Activated T-helper 2 cell treated with anti-CD3 and anti-CD28 coated beads, Interferon-gamma antibody, Interleukin-2, Interleukin-4, amounts not matched to agents 10 μg/mL and 5 μg/mL and 100 μg/mL, durations not matched to agents 14 hours and 24 hours and 36 hours (primary cell): ENCODE results near the gene C8G. TPM values are rescaled to one million over a fixed set of nuclear protein-coding genes. Genes with fewer than 3 reads are reported as not detected.
A peak's percentile ranks its signal among the peaks of the same experiment; 100 is the strongest.

ENCODE experiments used
- DNase-seq: peaks from one replicate; pipeline ENCODE4 v3.0.0; 2021; ENCODE audit warnings: low spot score
- H3K27ac Mint-ChIP-seq: one replicate; pipeline ENCODE4 v1.8.0; 2021; ENCODE audit warnings: mixed read lengths
- H3K27me3 Mint-ChIP-seq: one replicate; pipeline ENCODE4 v1.8.0; 2021; ENCODE audit warnings: low read depth, mixed read lengths
- H3K36me3 Mint-ChIP-seq: one replicate; pipeline ENCODE4 v1.8.0; 2021; ENCODE audit warnings: low read depth, mixed read lengths
- H3K4me1 Mint-ChIP-seq: one replicate; pipeline ENCODE4 v1.8.0; 2021; ENCODE audit warnings: low read depth, mixed read lengths
- H3K4me3 Mint-ChIP-seq: one replicate; pipeline ENCODE4 v1.8.0; 2021; ENCODE audit warnings: low read depth, mild to moderate bottlenecking, moderate library complexity, mixed read lengths
- H3K9me3 Mint-ChIP-seq: one replicate; pipeline ENCODE4 v1.8.0; 2021; ENCODE audit warnings: mixed read lengths
- intact Hi-C: fragments of 100-400 bp; cut with micrococcal nuclease; formaldehyde crosslinking; loops from one replicate; pipeline ENCODE4 v1.15.1; 2023
- total RNA-seq: library from RNA; stranded (reverse); gene quantifications from 2 replicates; pipeline ENCODE4 v1.2.3, GENCODE V29; 2022

The C8G gene
- total RNA-seq, 1 donor from 2014 or later = 0.89 TPM

DNA sequence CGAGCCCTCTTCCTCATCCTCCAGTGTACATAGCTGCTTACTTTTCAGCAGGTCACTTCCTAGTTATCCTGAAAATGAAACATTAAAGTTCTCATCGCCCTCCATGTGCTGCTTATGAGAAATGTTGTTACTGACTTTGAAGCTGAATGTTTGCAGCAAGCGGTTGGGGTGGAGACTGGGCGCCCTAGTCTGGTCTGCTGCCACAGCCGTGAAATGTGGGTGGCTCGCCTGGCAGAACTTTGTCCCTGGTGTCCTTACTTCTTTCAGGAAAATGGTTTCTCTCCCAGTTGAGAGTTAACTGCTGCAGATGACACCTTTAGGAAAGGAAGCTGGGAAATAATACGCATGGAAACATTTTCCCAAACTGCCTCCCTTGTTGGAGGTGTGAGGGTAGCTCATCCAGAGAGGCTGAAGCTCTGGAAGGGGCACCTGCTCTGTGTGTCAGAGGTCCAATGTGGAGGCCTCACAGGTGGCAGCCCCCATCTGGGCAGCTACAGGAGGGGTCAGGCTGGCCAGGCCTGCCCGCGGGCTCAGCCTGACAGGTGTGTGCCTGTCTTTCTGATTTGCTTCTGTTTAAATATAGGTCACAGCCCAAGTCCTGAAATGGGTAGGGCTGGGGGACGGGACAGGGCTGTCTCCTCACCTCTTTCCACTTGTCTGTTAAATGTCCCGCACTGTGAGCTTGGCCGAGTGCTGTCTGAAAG lies 34.7 kb upstream of the C8G start:
- Mint-ChIP-seq H3K36me3 (peaks cover 58% of the 10 kb centered on the region), H3K4me1 (peaks cover 6% of the 10 kb centered on the region), H3K9me3 (no peaks in the 10 kb centered on the region), H3K27me3 (no peaks in the 10 kb centered on the region), H3K4me3 (no peak overlapping the region), H3K27ac (no peak overlapping the region)
- no peak for DNase-seq
- intact Hi-C loops = no loop called here

DNA sequence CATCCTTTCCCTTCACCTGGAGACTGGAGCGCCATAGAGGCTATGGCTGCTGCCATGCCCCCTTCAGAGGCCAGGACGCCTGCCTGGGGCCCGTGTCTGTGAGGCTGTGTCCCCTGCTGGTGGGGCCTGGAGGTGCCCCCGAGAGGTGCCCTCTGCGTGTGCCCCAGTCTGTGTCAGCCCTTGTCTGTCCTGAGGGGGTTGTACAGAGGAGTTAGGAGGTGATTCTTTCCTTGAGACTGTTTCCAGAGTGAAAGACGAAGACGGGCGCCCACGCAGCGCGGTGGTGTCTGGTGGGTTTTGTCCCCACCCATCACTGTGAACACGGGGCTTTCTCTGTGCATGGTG lies 34.2 kb upstream of the C8G start:
- Mint-ChIP-seq H3K4me1 (peaks cover 4% of the 10 kb centered on the region), H3K36me3 (peaks cover 58% of the 10 kb centered on the region)

GRCh38 chr9:136913701-136914438 lies 31.2 kb upstream of the C8G start:
- Mint-ChIP-seq H3K27ac (no peak overlapping the region), H3K27me3 (no peaks in the 10 kb centered on the region), H3K36me3 (peaks cover 57% of the 10 kb centered on the region), H3K4me1 (peaks cover 3% of the 10 kb centered on the region), H3K9me3 (no peaks in the 10 kb centered on the region), H3K4me3 (no peak overlapping the region)
- DNase-seq = no peak
- intact Hi-C loops = no loop called here

More for the DNA sequence above, 34.2 kb upstream of the C8G start:
- no peak overlapping the region for H3K27ac Mint-ChIP-seq
- no peak for DNase-seq
- no peak overlapping the region for H3K4me3 Mint-ChIP-seq
- H3K9me3 Mint-ChIP-seq = no peaks in the 10 kb centered on the region
- no peaks in the 10 kb centered on the region for H3K27me3 Mint-ChIP-seq
- intact Hi-C loops = no loop called here

DNA sequence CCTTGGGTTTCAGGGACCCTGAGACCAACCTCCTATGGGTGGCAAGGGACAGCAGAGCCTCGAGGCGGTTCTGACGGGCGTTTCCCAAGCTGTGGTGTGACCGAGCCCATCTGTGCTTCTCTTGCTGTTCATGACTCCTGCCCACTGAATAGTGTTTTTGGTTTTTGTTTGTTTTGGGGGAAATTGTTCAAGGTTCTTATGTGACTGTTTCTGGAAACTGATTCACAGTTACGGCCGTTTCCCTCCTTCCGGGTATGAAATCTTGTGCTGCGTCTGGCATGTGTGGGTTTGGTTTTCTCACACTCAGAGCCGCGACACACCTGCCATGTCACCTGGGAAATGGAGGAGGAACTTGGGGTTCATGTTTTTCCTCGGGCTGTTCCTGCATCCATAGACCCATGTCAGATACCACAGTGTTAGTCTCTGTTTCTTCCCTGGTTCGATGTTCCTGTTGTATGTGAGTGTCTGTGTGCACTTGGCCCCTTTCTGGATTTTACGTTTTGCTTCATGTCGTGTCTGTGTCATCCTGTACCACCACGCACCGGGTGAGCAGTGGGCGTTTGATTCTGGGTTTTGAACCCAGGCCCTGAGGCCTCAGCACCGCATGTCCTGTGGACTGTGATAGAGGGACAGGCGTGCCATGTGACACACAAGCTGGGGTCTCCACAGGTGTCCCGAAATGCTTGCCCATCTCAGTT lies 29.3 kb upstream of the C8G start:
- no peaks in the 10 kb centered on the region for H3K9me3 Mint-ChIP-seq
- no peak for DNase-seq
- peaks cover 58% of the 10 kb centered on the region for H3K36me3 Mint-ChIP-seq
- peak overlapping the region; percentile 71 for H3K27ac Mint-ChIP-seq
- no peak overlapping the region for H3K4me3 Mint-ChIP-seq
- H3K4me1 Mint-ChIP-seq = peaks cover 3% of the 10 kb centered on the region
- intact Hi-C loops = no loop called here
- H3K27me3 Mint-ChIP-seq = no peaks in the 10 kb centered on the region

DNA sequence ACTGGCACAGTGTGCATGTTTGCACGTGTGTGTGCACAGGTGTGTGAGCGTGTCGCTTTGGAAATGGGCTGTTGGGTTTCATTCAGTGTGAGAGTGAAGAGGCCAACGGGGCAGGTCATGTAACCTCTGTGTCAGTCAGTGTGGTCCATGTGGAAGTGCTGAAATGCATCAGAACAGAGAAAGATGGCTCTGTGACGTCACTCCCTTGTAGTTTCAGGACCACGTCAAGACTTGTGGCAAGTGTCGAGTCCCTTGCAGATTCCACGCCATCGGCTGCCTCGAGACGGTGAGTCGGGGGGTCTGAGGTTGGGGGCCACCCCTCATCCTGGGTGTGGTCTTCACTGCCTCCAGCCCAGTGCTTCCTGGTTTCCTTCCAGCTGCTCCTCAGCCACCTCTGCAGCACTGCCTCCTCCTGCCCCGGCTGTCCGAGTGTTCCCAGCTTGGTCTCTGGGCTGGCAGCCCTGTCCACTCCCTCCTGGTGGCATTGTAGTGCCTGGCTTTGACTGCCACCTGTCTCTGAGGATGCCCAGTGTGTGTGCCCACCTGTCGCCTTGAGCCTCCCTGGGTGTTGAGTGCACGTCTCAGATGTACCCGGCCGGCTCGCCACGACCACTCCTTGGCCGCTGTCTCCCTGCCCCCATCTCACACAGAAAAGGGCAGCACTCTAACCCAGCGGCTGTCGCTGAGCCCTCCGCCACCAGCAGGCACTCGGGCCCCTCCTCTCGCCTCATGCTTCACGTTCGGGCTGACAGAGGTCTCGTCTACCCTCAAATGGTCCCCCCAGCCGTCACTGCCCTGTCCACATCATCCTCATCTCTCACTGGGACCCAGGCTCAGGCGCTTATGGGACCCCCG lies 28.5 kb upstream of the C8G start:
- H3K27ac Mint-ChIP-seq = peak overlapping the region; percentile 71
- intact Hi-C loops = no loop called here
- H3K9me3 Mint-ChIP-seq = no peaks in the 10 kb centered on the region
- H3K36me3 Mint-ChIP-seq = peaks cover 57% of the 10 kb centered on the region
- H3K4me3 Mint-ChIP-seq = no peak overlapping the region
- peaks cover 3% of the 10 kb centered on the region for H3K4me1 Mint-ChIP-seq
- no peaks in the 10 kb centered on the region for H3K27me3 Mint-ChIP-seq
- no peak for DNase-seq

GRCh38 chr9:136917902-136918301 lies 27.1 kb upstream of the C8G start:
- Mint-ChIP-seq H3K4me1 (peaks cover 3% of the 10 kb centered on the region), H3K9me3 (no peaks in the 10 kb centered on the region), H3K4me3 (no peak overlapping the region), H3K27ac (no peak overlapping the region), H3K27me3 (no peaks in the 10 kb centered on the region), H3K36me3 (peaks cover 68% of the 10 kb centered on the region)
- no peak for DNase-seq
- intact Hi-C loops = no loop called here

- H3K4me3 Mint-ChIP-seq = no peak overlapping the region
- H3K27me3 Mint-ChIP-seq = no peaks in the 10 kb centered on the region
- H3K9me3 Mint-ChIP-seq = no peaks in the 10 kb centered on the region
- no peak overlapping the region for H3K27ac Mint-ChIP-seq
- intact Hi-C loops = no loop called here
- H3K36me3 Mint-ChIP-seq = peaks cover 69% of the 10 kb centered on the region
- peaks cover 3% of the 10 kb centered on the region for H3K4me1 Mint-ChIP-seq
- DNase-seq = no peak
Measured at GRCh38 chr9:136920069-136920468, 25.0 kb upstream of the C8G start.

- intact Hi-C loops = no loop called here
Measured at GRCh38 chr9:136920734-136921231, 24.3 kb upstream of the C8G start.

GRCh38 chr9:136921307-136921706 lies 23.7 kb upstream of the C8G start:
- Mint-ChIP-seq H3K4me3 (no peak overlapping the region), H3K9me3 (no peaks in the 10 kb centered on the region), H3K27ac (no peak overlapping the region), H3K36me3 (peaks cover 63% of the 10 kb centered on the region), H3K4me1 (no peaks in the 10 kb centered on the region), H3K27me3 (no peaks in the 10 kb centered on the region)
- intact Hi-C loops = no loop called here
- no peak for DNase-seq

More at GRCh38 chr9:136920734-136921231, 24.3 kb upstream of the C8G start:
- Mint-ChIP-seq H3K9me3 (no peaks in the 10 kb centered on the region), H3K4me3 (no peak overlapping the region), H3K27me3 (no peaks in the 10 kb centered on the region), H3K36me3 (peaks cover 68% of the 10 kb centered on the region), H3K27ac (no peak overlapping the region), H3K4me1 (peaks cover 3% of the 10 kb centered on the region)
- DNase-seq = no peak

DNA sequence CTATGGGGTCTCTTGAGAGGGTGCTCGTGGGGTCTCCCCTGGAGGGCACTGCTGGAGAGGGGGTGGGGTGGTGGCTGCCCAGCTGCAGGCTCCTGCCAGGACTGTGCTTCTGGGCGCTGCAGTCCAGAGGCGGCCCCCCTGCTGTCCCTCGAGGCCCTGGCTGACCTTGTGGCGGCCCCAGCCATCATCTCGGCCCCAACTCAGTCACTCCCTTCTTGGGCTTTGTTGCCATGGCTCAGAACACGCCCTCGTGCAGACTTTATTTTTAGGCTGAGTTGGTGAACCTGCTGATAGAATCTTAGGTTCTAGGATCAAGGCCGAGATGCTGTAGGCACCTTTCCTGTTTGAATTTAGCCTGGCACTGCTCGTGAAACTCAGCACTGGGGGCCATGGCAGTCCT lies 23.3 kb upstream of the C8G start:
- Mint-ChIP-seq H3K4me1 (no peaks in the 10 kb centered on the region), H3K9me3 (no peaks in the 10 kb centered on the region), H3K27ac (no peak overlapping the region), H3K27me3 (no peaks in the 10 kb centered on the region), H3K4me3 (no peak overlapping the region), H3K36me3 (peaks cover 63% of the 10 kb centered on the region)
- intact Hi-C loops = no loop called here
- DNase-seq = no peak

GRCh38 chr9:136922540-136922939 lies 22.5 kb upstream of the C8G start:
- Mint-ChIP-seq H3K9me3 (no peaks in the 10 kb centered on the region), H3K36me3 (peaks cover 61% of the 10 kb centered on the region), H3K4me1 (peaks cover 2% of the 10 kb centered on the region), H3K4me3 (no peak overlapping the region), H3K27ac (no peak overlapping the region), H3K27me3 (no peaks in the 10 kb centered on the region)
- no peak for DNase-seq
- intact Hi-C loops = no loop called here

GRCh38 chr9:136923881-136924280 lies 21.2 kb upstream of the C8G start:
- H3K4me3 Mint-ChIP-seq = no peak overlapping the region
- no peaks in the 10 kb centered on the region for H3K27me3 Mint-ChIP-seq
- intact Hi-C loops = no loop called here
- no peak for DNase-seq
- H3K4me1 Mint-ChIP-seq = peaks cover 4% of the 10 kb centered on the region
- H3K27ac Mint-ChIP-seq = peak overlapping the region; percentile 22
- no peaks in the 10 kb centered on the region for H3K9me3 Mint-ChIP-seq
- peaks cover 63% of the 10 kb centered on the region for H3K36me3 Mint-ChIP-seq
